Body of pancreas (tissue), 4 donors: ENCODE results near the gene BPIFA3. TPM values are rescaled to one million over a fixed set of nuclear protein-coding genes. Genes with fewer than 3 reads are reported as not detected.

Experiments
- ATAC-seq: fragments of 150-250 bp; one replicate; pipeline ENCODE4 v1.9.1; 2016
- DNase-seq, 4 donors: peaks; one replicate each; pipeline ENCODE4 v3.0.0-alpha.2; 2019
- H3K27ac ChIP-seq, 4 donors: fragments of 200-600 bp; sonication (generic); 1 replicate in 3 of 4; 2 replicates in 1 of 4; pipeline versions ENCODE4 v1.5.1 to v1.6.1; 2016 to 2019; ENCODE audit warnings: mild to moderate bottlenecking in 1 of 4, mixed read lengths in 1 of 4, moderate library complexity in 1 of 4
- H3K27me3 ChIP-seq, 2 donors: fragments of 200-600 bp; sonication (generic); one replicate each; pipeline ENCODE4 v1.6.0; 2016; ENCODE audit warnings: mild to moderate bottlenecking in 1 of 2
- H3K36me3 ChIP-seq, 2 donors: fragments of 200-600 bp; sonication (generic); replicated peaks in 1 of 2; 2 replicates each; pipeline ENCODE4 v1.5.1; 2016; ENCODE audit warnings: low read depth in 2 of 2; ENCODE audit not compliant: insufficient read depth in 1 of 2
- H3K4me1 ChIP-seq: fragments of 200-600 bp; sonication (generic); one replicate; pipeline ENCODE4 v1.6.0; 2016
- H3K4me3 ChIP-seq, 2 donors: fragments of 200-600 bp; sonication (generic); 1 replicate in 1 of 2; 2 replicates in 1 of 2; pipeline ENCODE4 v1.5.1; 2016 to 2019
- H3K9me3 ChIP-seq, 3 donors: fragments of 200-600 bp; sonication (generic); 1 replicate in 2 of 3; 2 replicates in 1 of 3; pipeline ENCODE4 v1.5.1; 2016
- CTCF ChIP-seq, 7 experiments: fragments of 450-650 bp in 4 of 7; fragments of 200-600 bp in 3 of 7; sonication (generic) in 3 of 7; IDR thresholded peaks; one replicate each; pipeline ENCODE4 v1.5.1; 2016 to 2019; ENCODE audit warnings: antibody characterized with exemption in 7 of 7
- POLR2A ChIP-seq, 3 donors: fragments of 450-650 bp; IDR thresholded peaks; one replicate each; pipeline ENCODE4 v1.6.1; 2016; ENCODE audit warnings: antibody characterized with exemption in 3 of 3, mild to moderate bottlenecking in 2 of 3
- WGBS, 2 donors: methylation state at CpG; one replicate each; pipeline ENCODE4 v1.1.5; 2017; 5-methylcytosine and 5-hydroxymethylcytosine counted together
- intact Hi-C: fragments of 100-400 bp; cut with DNase I; formaldehyde crosslinking; loops from one replicate; pipeline ENCODE4 v1.15.1; 2023
- total RNA-seq, 2 donors: library from RNA; depleted of rRNA; stranded (reverse); fragments of >200 nt; gene quantifications; one replicate each; pipeline ENCODE4 v1.1.0, GENCODE V29; 2016

Gene BPIFA3
- total RNA-seq, 2 donors from 2014 or later = not detected

- Histone ChIP-seq H3K4me1 (no peaks in the 10 kb centered on the region), H3K4me3 (no peak overlapping the region), H3K9me3 (no peaks in the 10 kb centered on the region), H3K27ac (no peak overlapping the region), H3K27me3 (no peaks in the 10 kb centered on the region), H3K36me3 (no peaks in the 10 kb centered on the region)
- intact Hi-C loops = no loop called here
- 55 to 67% methylated on average over 3 of the region's 3 CpGs for WGBS, 2 donors
- DNase-seq = no peak
- ATAC-seq = no peak
- no peak for TF ChIP-seq CTCF (IDR thresholded peaks at IDR 0.05)
- no peak for TF ChIP-seq POLR2A (IDR thresholded peaks at IDR 0.05)
Observed at GRCh38 chr20:33176101-33176500, 41.1 kb upstream of the BPIFA3 start.

- intact Hi-C loops = no loop called here
- H3K4me3 ChIP-seq = no peak overlapping the region
- WGBS, 2 donors = 76 to 83% methylated on average over 9 of the region's 9 CpGs
- no peaks in the 10 kb centered on the region for H3K36me3 ChIP-seq
- H3K4me1 ChIP-seq = no peaks in the 10 kb centered on the region
- no peak for ATAC-seq
- no peaks in the 10 kb centered on the region for H3K9me3 ChIP-seq
- H3K27me3 ChIP-seq = no peaks in the 10 kb centered on the region
- TF ChIP-seq POLR2A (IDR thresholded peaks at IDR 0.05) (no peak), CTCF (IDR thresholded peaks at IDR 0.05) (no peak)
- no peak overlapping the region for H3K27ac ChIP-seq
- DNase-seq = no peak
Observed at GRCh38 chr20:33177866-33178265, 39.3 kb upstream of the BPIFA3 start.

- DNase-seq = no peak
- no peaks in the 10 kb centered on the region for H3K36me3 ChIP-seq
- no peaks in the 10 kb centered on the region for H3K4me1 ChIP-seq
- intact Hi-C loops = no loop called here
- WGBS, 2 donors = 69 to 72% methylated on average over 5 to 6 of the region's 6 CpGs
- H3K27me3 ChIP-seq = no peaks in the 10 kb centered on the region
- no peak overlapping the region for H3K4me3 ChIP-seq
- ATAC-seq = no peak
- TF ChIP-seq CTCF (IDR thresholded peaks at IDR 0.05) = no peak
- TF ChIP-seq POLR2A (IDR thresholded peaks at IDR 0.05) = no peak
- H3K9me3 ChIP-seq = no peaks in the 10 kb centered on the region
- H3K27ac ChIP-seq = no peak overlapping the region
Observed at GRCh38 chr20:33178726-33179125, 38.4 kb upstream of the BPIFA3 start.

- no peaks in the 10 kb centered on the region for H3K4me1 ChIP-seq
- ATAC-seq (no peak), DNase-seq (no peak)
- WGBS, 2 donors = 85 to 89% methylated on average over 5 of the region's 5 CpGs
- H3K27ac ChIP-seq = no peak overlapping the region
- intact Hi-C loops = no loop called here
- no peaks in the 10 kb centered on the region for H3K9me3 ChIP-seq
- H3K4me3 ChIP-seq = no peak overlapping the region
- no peaks in the 10 kb centered on the region for H3K36me3 ChIP-seq
- no peaks in the 10 kb centered on the region for H3K27me3 ChIP-seq
- TF ChIP-seq CTCF (IDR thresholded peaks at IDR 0.05) (no peak), POLR2A (IDR thresholded peaks at IDR 0.05) (no peak)
Observed at GRCh38 chr20:33180169-33180568, 37.0 kb upstream of the BPIFA3 start.

- ATAC-seq = no peak
Observed at GRCh38 chr20:33181482-33182093, 35.6 kb upstream of the BPIFA3 start.

More at GRCh38 chr20:33181482-33182093, 35.6 kb upstream of the BPIFA3 start:
- H3K27me3 ChIP-seq = no peaks in the 10 kb centered on the region
- H3K9me3 ChIP-seq = no peaks in the 10 kb centered on the region
- WGBS, 2 donors = 64% methylated on average over 1 of the region's 1 CpG; no CpG with 5 or more reads in 1 of the 2 donors
- intact Hi-C loops = no loop called here
- no peak overlapping the region for H3K4me3 ChIP-seq
- DNase-seq = no peak
- H3K27ac ChIP-seq = no peak overlapping the region
- H3K4me1 ChIP-seq = no peaks in the 10 kb centered on the region
- no peak for TF ChIP-seq POLR2A (IDR thresholded peaks at IDR 0.05)
- no peak for TF ChIP-seq CTCF (IDR thresholded peaks at IDR 0.05)
- no peaks in the 10 kb centered on the region for H3K36me3 ChIP-seq
